HG03095 (cell line): ENCODE measurements around the gene RASA2.
A peak's percentile ranks its signal among the peaks of the same experiment; 100 is the strongest.
"Not testable (repeated sequence)": the region's sequence is repeated elsewhere in the genome, so short reads cannot be mapped to it uniquely, and the experiment has no call there.

Experiments used
- ATAC-seq: cut with Tn5 transposase; IDR thresholded peaks from one replicate; pipeline ENCODE4 v1.9.1; 2021; ENCODE audit warnings: moderate library complexity; ENCODE audit not compliant: unreplicated experiment

Gene RASA2

GRCh38 chr3:141489203-141489602 lies 2.4 kb downstream of the RASA2 start:
- no peak for ATAC-seq

- no peak for ATAC-seq
Measured at GRCh38 chr3:141491081-141491480, 4.3 kb downstream of the RASA2 start.

DNA sequence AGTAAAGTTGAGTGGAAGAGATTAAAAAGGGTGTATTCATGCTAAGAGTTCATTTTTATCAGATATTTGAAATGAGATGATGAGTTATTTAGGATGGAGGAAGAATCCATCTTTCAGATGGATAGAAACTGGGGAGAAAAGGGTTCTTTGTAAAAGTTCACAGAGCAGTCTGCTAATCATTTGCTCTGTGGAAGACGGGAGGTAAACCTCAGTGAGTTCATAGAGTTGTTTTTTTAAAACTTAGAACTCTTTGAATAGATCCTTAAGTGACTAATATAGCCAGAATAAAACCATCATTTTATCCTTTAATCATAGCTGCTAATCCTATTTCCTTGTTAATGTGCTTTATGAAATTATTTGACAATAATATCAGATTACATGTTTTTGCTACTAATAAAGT lies 5.1 kb downstream of the RASA2 start:
- ATAC-seq: no peak

DNA sequence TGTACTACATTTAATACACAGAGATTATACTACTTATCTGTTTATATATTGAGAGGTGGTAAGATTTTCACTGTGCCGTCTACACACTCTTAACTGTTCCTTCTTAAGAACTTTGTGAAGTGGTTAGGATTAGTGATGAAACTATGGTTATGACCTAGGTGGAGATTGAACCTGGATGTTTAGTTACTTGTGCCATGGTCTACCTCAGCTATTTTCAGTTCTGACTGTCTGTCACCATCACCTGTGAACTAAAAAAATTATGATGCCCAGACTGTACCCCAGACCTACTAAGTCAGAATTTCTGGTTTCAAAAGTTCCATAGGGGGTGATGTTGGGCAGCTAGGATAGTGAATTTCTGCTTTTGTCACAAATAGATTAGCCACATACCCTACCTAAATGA lies 6.4 kb downstream of the RASA2 start:
- ATAC-seq: no peak

- not testable (repeated sequence) for ATAC-seq
Measured at GRCh38 chr3:141497589-141497988, 10.8 kb downstream of the RASA2 start.

GRCh38 chr3:141498598-141499223 lies 11.9 kb downstream of the RASA2 start:
- ATAC-seq: peak; percentile 92

DNA sequence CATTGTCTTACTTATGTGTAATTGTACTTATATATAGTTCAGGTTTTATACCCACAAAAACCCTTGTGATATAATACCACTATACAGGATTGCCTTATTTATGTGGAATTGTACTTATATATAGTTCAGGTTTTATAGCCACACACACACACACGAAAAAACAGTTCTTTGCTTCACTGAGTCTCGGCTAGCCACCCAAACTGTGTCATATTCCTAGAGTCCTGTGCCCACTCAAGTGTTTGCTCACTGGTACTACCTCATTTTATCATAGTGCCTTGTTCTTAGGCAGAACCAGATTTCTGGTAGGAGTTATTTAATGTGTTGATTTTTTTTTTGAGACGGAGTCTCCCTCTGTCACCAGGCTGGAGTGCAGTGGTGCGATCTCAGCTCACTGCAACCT lies 12.5 kb downstream of the RASA2 start:
- ATAC-seq: no peak

DNA sequence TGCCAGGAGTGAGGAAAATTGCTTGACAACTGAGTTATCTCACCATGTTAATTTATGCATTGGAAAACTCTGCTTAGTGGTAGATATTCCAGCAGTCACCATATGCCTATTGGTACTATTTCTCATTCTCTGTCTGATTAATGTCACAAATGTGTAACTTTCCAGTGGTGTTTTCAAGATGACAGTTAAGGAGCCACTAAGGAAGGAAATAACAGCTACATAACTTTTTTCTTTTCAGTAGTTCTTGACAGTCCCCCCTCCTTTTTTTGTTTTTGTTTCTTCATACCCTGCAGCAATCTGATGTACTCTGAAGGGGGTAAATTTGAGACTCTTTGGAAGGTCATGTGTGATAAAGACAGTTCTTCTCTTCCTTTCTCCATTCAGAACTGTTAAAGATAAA lies 13.1 kb downstream of the RASA2 start:
- ATAC-seq: no peak

DNA sequence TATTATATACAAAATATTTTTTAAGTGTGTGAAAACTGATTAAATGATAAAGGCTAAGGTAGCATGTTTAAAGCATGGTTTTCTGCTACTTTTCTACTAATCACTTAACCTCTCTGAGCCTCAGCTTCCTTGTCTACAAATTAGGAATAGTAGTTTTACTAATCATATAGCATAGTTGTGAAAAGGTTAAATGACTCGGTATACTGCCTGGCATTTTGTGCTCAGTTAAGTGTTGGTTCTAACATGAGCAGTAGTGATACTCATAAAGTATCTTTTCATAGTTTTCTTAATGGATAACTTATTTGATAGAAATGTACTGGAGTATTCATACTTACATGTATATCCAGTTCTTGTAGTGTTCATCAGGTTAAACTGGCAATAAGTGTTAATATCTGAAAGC lies 13.6 kb downstream of the RASA2 start:
- no peak for ATAC-seq

DNA sequence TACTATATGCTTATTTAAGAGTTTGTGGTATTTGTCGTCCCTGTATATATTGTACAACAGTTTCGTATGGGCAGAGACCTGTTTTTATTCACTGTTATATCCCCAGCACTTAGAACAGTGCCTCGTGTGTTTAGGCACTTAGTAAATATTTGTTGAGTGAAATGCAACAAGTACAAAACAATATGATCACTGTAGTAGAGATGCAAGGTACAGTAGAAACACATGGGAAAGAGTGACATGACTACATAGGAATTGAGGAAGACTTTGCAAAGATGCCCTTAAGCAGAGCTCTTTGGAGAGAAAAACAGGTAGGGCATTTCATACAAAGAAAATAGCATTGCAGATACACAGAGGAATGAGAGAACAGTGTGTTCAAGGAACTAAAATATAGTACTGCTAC lies 18.3 kb downstream of the RASA2 start:
- ATAC-seq: no peak

DNA sequence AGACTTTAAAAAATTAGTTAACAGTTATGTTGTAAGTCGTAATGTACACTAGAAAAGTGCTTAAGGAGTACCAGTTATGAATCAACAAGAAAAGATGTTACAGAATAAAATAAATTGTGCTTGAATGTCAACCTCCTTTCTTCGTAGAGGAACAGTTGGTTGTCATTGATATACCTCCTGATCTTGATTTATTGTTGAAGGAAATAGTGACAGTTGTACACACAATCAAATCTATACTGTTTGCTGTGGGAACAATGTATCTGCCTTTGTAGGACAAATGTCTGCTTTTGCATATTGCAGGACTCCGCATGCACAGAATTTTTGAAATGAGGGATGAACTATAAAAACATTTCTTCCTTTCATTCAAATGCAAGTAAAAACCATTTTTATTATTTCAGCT lies 19.2 kb downstream of the RASA2 start:
- ATAC-seq: no peak

- no peak for ATAC-seq
Measured at GRCh38 chr3:141507392-141508066, 20.7 kb downstream of the RASA2 start.

DNA sequence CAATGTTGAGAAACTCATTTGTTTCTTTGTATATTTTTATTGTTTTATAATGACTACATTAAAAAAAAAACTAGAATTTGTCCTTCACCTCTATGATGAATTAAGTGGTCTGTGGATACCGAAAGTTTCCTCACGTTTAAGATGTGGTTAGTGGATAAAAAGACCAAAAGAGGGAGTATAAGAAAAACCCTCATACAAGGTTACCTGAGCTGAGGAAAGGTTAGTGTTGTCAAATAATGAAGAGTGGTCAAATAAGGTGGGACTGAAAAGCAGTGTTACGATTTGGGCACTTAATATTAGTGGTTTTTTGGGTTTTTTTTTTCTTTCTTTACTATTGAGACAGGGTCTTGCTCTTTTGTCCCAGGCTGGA lies 21.2 kb downstream of the RASA2 start:
- no peak for ATAC-seq

DNA sequence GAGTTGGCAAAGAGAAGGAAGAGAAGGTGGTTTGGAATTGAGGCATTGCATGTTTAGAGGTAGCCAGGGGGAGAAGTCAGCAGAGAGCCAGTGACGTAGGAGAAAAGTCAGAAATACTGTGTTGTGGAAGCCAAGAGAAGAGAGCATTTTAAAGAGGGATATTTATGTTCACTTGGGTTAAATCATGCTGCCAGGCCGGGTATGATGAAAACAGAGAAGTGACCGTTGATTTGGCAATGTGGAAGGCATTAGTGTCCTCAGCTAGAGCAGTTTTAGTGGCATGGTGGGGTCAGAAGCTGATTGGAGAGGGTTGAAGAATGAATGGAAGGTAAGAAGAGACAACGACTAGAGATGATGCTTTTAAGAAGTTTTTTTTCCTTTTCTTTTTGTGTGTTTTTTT lies 24.5 kb downstream of the RASA2 start:
- ATAC-seq: no peak

DNA sequence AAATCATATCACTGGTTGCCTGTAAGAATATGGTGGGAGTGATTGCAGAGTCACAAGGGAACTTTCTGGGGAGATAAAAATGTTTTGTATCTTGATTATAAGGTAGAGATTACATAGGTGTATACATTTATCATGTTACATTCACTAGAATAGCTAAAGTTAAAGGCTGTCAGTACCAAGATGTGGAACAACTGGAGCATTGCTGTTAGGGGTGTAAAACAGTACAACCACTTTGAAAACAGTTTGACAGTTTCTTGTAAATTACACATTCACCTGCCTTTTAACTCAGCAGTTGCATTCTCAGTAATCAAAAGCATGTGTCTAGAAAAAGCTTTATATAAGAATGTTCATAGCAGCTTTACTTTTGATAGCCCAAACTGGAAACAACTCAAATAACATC lies 27.6 kb downstream of the RASA2 start:
- no peak for ATAC-seq

GRCh38 chr3:141519587-141519986 lies 32.8 kb downstream of the RASA2 start:
- no peak for ATAC-seq

- ATAC-seq: no peak
Measured at GRCh38 chr3:141521781-141522180, 35.0 kb downstream of the RASA2 start.

DNA sequence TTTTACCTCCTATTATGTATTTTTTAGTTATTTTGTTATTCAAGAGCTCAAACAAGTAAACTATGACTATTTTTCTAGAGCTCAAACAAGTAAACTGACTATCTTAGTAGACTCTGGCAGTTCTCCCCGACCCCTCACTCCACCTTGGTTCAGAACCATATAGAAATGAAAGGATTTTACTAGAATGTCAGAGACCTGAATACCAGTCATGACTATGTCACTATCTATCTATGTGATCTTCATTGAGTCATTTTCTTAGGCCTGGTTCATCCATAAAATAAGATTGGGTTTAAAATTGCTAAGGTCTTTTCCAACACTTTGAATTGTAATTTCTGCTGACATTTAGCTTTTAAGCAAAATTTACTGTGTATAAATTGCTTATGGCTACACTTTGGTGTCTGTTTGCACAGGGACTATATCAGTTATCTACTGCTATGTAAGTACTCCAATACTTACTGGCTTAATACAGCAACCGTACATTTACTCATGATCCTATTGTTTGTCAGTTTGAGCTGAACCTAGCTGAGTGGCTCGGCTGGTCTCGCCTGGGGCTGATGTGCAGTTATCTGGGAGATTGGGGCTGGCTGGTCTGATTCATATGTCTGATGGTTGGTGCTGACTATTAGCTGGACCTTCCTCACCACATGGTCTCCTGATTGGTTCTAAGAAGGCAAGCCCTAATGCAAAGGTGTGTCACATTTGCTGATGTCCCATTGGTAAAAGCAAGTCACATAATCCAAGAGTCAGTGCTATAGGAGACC lies 37.0 kb downstream of the RASA2 start:
- ATAC-seq: no peak

GRCh38 chr3:141524988-141525387 lies 38.2 kb downstream of the RASA2 start:
- ATAC-seq: no peak

GRCh38 chr3:141525814-141526213 lies 39.0 kb downstream of the RASA2 start:
- no peak for ATAC-seq

GRCh38 chr3:141526709-141527108 lies 39.9 kb downstream of the RASA2 start:
- no peak for ATAC-seq

DNA sequence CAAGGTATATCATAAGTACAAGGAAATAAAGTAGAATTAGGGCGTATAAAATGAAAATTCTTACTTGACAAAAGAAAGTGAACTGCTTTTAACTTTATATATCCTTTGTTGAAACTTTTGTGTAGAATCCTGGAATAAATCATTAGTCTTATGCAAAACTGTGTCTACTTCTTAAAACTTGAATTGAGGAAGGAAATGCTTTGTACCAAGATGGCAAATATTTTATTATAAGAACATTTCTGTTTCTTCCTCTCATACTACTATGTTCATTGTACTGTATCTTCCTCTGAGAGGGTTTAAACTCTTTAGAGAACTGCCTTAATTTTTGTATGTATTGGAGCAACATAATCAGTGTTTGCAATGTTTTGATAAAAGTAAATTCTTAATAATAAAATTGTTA lies 42.0 kb downstream of the RASA2 start:
- ATAC-seq: no peak
